HCT116 (cell line): ENCODE results near the gene TNP1. TPM values are rescaled to one million over a fixed set of nuclear protein-coding genes. Genes with fewer than 3 reads are reported as not detected.

Experiments
- ATAC-seq: fragments of 200-7000 bp; cut with Tn5 transposase; 2 replicates; pipeline ENCODE4 v1.9.1; 2020; ENCODE audit warnings: mild to moderate bottlenecking, moderate library complexity
- BruUV-seq: library from RNA; stranded (reverse); fragments of 400-500 nt; replicated peaks from 2 replicates; lab custom pipeline; 2021; lab: Mats Ljungman, UMichigan
- CTCF ChIA-PET: fragments of 300-600 bp; sonication (Branson Sonifier 250); formaldehyde crosslinking; loops from one replicate; lab custom pipeline; 2021; ENCODE audit warnings: antibody characterized with exemption; lab: Charles Lee
- POLR2A ChIA-PET: fragments of 300-600, 350-600 bp; sonication (Branson Sonifier 250); formaldehyde crosslinking; loops from one replicate; lab custom pipeline; 2021; ENCODE audit warnings: antibody characterized with exemption; lab: Charles Lee
- RAD21 ChIA-PET, 2 experiments: fragments of 300-600 bp; sonication (Branson Sonifier 250); formaldehyde crosslinking; loops; one replicate each; lab custom pipeline; 2023; ENCODE audit warnings: low total read pairs in 2 of 2; ENCODE audit not compliant: uncharacterized antibody in 2 of 2, unreplicated experiment in 2 of 2, low non-redundant PET in 1 of 2; lab: Charles Lee
- DNase-seq: peaks from one replicate; pipeline ENCODE4 v3.0.0-alpha.2; 2010; ENCODE audit warnings: low read depth, low spot score
- H2AFZ ChIP-seq: fragments of 200-600 bp; shearing (Covaris generic), sonication (generic); 2 replicates; pipeline ENCODE4 v1.6.1; 2017; ENCODE audit warnings: low read depth, mixed run types, mixed read lengths, antibody characterized with exemption, low read length; ENCODE audit not compliant: poor library complexity, severe bottlenecking
- H3K27ac ChIP-seq: 2 replicates; pipeline ENCODE4 v1.5.1; 2012; ENCODE audit warnings: low read depth, low read length
- H3K27me3 ChIP-seq: fragments of 200-600 bp; sonication (generic); 2 replicates; pipeline ENCODE4 v1.6.1; 2016; ENCODE audit warnings: mixed run types, low read length, mixed read lengths; ENCODE audit not compliant: insufficient read depth
- H3K36me3 ChIP-seq, 2 experiments: fragments of 200-500 bp in 1 of 2; fragments of 200-600 bp in 1 of 2; sonication (Bioruptor generic) in 1 of 2; sonication (generic) in 1 of 2; 2 replicates each; pipeline versions ENCODE4 v1.5.1 to v1.6.1; 2014 to 2016; ENCODE audit warnings: low read length in 2 of 2, inconsistent platforms in 1 of 2, mixed read lengths in 1 of 2, mixed run types in 1 of 2; ENCODE audit not compliant: insufficient read depth in 2 of 2, control insufficient read depth in 1 of 2
- H3K4me1 ChIP-seq, 2 experiments: fragments of 200-600 bp in 1 of 2; sonication (generic) in 1 of 2; 2 replicates each; pipeline versions ENCODE4 v1.5.1 to v1.6.1; 2012 to 2017; ENCODE audit warnings: low read length in 2 of 2, inconsistent platforms in 1 of 2, mild to moderate bottlenecking in 1 of 2, mixed read lengths in 1 of 2, mixed run types in 1 of 2, moderate library complexity in 1 of 2; ENCODE audit not compliant: insufficient read depth in 2 of 2, control insufficient read depth in 1 of 2
- H3K4me2 ChIP-seq: fragments of 200-600 bp; sonication (generic); 2 replicates; pipeline ENCODE4 v1.6.1; 2017; ENCODE audit warnings: mixed run types, low read length, mixed read lengths
- H3K4me3 ChIP-seq, 2 experiments: fragments of 200-600 bp in 1 of 2; sonication (generic) in 1 of 2; replicated peaks in 1 of 2; 2 replicates each; pipeline ENCODE4 v1.5.1; 2011 to 2016; ENCODE audit warnings: low read length in 2 of 2, control low read depth in 1 of 2, low read depth in 1 of 2, mild to moderate bottlenecking in 1 of 2, mixed read lengths in 1 of 2, mixed run types in 1 of 2
- H3K79me2 ChIP-seq: fragments of 200-600 bp; sonication (generic); 2 replicates; pipeline ENCODE4 v1.6.1; 2017; ENCODE audit warnings: mild to moderate bottlenecking, mixed run types, low read length, moderate library complexity, mixed read lengths; ENCODE audit not compliant: insufficient read depth
- H3K9ac ChIP-seq: fragments of 200-600 bp; sonication (generic); 2 replicates; pipeline ENCODE4 v1.6.1; 2016; ENCODE audit warnings: low read length, mixed read lengths
- H3K9me2 ChIP-seq: fragments of 200-600 bp; sonication (generic), shearing (Covaris generic); 2 replicates; pipeline ENCODE4 v1.6.1; 2017; ENCODE audit warnings: mixed run types, mild to moderate bottlenecking, moderate library complexity; ENCODE audit not compliant: insufficient read depth
- H3K9me3 ChIP-seq, 2 experiments: fragments of 200-500 bp in 1 of 2; fragments of 200-600 bp in 1 of 2; sonication (Bioruptor generic) in 1 of 2; sonication (generic) in 1 of 2; 2 replicates each; pipeline ENCODE4 v1.6.1; 2014 to 2017; ENCODE audit warnings: low read length in 2 of 2, mixed read lengths in 2 of 2, inconsistent platforms in 1 of 2, low read depth in 1 of 2, mild to moderate bottlenecking in 1 of 2, mixed run types in 1 of 2, moderate library complexity in 1 of 2; ENCODE audit not compliant: control insufficient read depth in 1 of 2, insufficient read depth in 1 of 2
- H4K20me1 ChIP-seq: fragments of 200-600 bp; sonication (generic), shearing (Covaris generic); 2 replicates; pipeline ENCODE4 v1.6.1; 2017; ENCODE audit warnings: mixed run types, mild to moderate bottlenecking, moderate library complexity; ENCODE audit not compliant: insufficient read depth
- CEBPB ChIP-seq: IDR thresholded peaks from 2 replicates; pipeline ENCODE4 v1.6.1; 2012; ENCODE audit warnings: low read depth
- EGR1 ChIP-seq: IDR thresholded peaks from 2 replicates; pipeline ENCODE4 v1.6.1; 2012; ENCODE audit warnings: low read depth
- EZH2 ChIP-seq: fragments of 200-600 bp; sonication (generic); IDR thresholded peaks from 2 replicates; pipeline ENCODE4 v1.6.1; 2017; ENCODE audit warnings: antibody characterized with exemption, mixed run types
- EZH2phosphoT487 ChIP-seq: fragments of 200-600 bp; IDR thresholded peaks from 2 replicates; pipeline ENCODE4 v1.6.1; 2018; ENCODE audit warnings: antibody characterized with exemption, borderline replicate concordance
- FOSL1 ChIP-seq: IDR thresholded peaks from 2 replicates; pipeline ENCODE4 v1.6.1; 2012; ENCODE audit warnings: low read depth
- JUND ChIP-seq: IDR thresholded peaks from 2 replicates; pipeline ENCODE4 v1.6.1; 2012
- POLR2A ChIP-seq: IDR thresholded peaks from 2 replicates; pipeline ENCODE4 v1.7.0; 2011; ENCODE audit warnings: borderline replicate concordance; ENCODE audit not compliant: insufficient read depth, insufficient read length; ENCODE audit errors: extremely low read depth
- POLR2AphosphoS5 ChIP-seq: IDR thresholded peaks from 2 replicates; pipeline ENCODE4 v1.6.1; 2011; ENCODE audit warnings: mild to moderate bottlenecking, low read depth, low read length, moderate library complexity
- RAD21 ChIP-seq: IDR thresholded peaks from 2 replicates; pipeline ENCODE4 v1.6.1; 2012; ENCODE audit warnings: low read depth, mild to moderate bottlenecking
- SIN3A ChIP-seq: IDR thresholded peaks from 2 replicates; pipeline ENCODE4 v1.6.1; 2012; ENCODE audit warnings: low read depth
- SP1 ChIP-seq: IDR thresholded peaks from 2 replicates; pipeline ENCODE4 v1.6.1; 2012; ENCODE audit warnings: low read depth
- TCF7L2 ChIP-seq: IDR thresholded peaks from 2 replicates; pipeline ENCODE4 v1.7.0; 2011; ENCODE audit warnings: borderline replicate concordance, inconsistent platforms; ENCODE audit not compliant: insufficient read depth, insufficient read length; ENCODE audit errors: extremely low read depth
- YY1 ChIP-seq: IDR thresholded peaks from 2 replicates; pipeline ENCODE4 v1.6.1; 2011; ENCODE audit warnings: low read length, low read depth, moderate library complexity, mild to moderate bottlenecking; ENCODE audit not compliant: insufficient replicate concordance; ENCODE audit errors: extremely low read depth
- ZFX ChIP-seq: fragments of 450-650 bp; IDR thresholded peaks from 2 replicates; pipeline ENCODE4 v1.6.1; 2017
- intact Hi-C: fragments of 100-400 bp; cut with micrococcal nuclease; formaldehyde crosslinking; loops from 2 replicates; pipeline ENCODE4 v1.10.0; 2022
- total RNA-seq: library from RNA; stranded (reverse); gene quantifications from one replicate; pipeline ENCODE4 v1.2.1, GENCODE V29; 2021; ENCODE audit not compliant: unreplicated experiment
- TF ChIP-seq, protein P1 (sequence below): IDR thresholded peaks from 2 replicates; pipeline ENCODE4 v1.6.1; 2012; ENCODE audit warnings: low read depth
- TF ChIP-seq, protein P2 (sequence below), 3 experiments: fragments of 200-600 bp in 1 of 3; sonication (generic) in 1 of 3; IDR thresholded peaks in 2 of 3; conservative IDR thresholded peaks in 1 of 3; 2 replicates each; pipeline ENCODE4 v1.5.1; 2012 to 2017; ENCODE audit warnings: low read depth in 2 of 3, low read length in 2 of 3, antibody characterized with exemption in 1 of 3, borderline replicate concordance in 1 of 3, control low read depth in 1 of 3, mild to moderate bottlenecking in 1 of 3, mixed read lengths in 1 of 3, mixed run types in 1 of 3, moderate library complexity in 1 of 3; ENCODE audit not compliant: insufficient read depth in 1 of 3
- TF ChIP-seq, protein P3 (sequence below): IDR thresholded peaks from 2 replicates; pipeline ENCODE4 v1.6.1; 2012

Gene TNP1
- total RNA-seq, 1 experiment from 2014 or later: not detected

DNA sequence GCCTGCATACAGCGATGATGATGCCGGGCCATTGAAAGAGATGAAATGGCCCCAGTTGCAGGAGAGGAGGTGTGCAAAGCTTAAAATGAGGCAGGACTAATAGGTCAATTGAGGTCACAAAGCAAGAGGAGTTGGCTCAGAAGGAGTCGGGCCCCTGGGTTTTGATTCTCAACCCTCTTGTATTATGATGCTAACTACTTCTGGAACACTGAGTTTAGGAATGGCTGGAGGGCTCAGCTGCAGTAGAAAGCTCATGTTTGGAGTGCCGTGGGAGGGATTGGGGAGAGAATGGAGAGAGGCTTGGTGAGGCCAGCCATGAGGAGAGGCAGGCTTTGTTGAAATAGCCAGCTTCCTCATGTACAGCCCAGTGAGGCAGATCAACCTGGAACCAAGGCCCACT is 4.8 kb downstream of the TNP1 start (continued):
- TF ChIP-seq, protein P1, sequence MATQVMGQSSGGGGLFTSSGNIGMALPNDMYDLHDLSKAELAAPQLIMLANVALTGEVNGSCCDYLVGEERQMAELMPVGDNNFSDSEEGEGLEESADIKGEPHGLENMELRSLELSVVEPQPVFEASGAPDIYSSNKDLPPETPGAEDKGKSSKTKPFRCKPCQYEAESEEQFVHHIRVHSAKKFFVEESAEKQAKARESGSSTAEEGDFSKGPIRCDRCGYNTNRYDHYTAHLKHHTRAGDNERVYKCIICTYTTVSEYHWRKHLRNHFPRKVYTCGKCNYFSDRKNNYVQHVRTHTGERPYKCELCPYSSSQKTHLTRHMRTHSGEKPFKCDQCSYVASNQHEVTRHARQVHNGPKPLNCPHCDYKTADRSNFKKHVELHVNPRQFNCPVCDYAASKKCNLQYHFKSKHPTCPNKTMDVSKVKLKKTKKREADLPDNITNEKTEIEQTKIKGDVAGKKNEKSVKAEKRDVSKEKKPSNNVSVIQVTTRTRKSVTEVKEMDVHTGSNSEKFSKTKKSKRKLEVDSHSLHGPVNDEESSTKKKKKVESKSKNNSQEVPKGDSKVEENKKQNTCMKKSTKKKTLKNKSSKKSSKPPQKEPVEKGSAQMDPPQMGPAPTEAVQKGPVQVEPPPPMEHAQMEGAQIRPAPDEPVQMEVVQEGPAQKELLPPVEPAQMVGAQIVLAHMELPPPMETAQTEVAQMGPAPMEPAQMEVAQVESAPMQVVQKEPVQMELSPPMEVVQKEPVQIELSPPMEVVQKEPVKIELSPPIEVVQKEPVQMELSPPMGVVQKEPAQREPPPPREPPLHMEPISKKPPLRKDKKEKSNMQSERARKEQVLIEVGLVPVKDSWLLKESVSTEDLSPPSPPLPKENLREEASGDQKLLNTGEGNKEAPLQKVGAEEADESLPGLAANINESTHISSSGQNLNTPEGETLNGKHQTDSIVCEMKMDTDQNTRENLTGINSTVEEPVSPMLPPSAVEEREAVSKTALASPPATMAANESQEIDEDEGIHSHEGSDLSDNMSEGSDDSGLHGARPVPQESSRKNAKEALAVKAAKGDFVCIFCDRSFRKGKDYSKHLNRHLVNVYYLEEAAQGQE: no peak

DNA sequence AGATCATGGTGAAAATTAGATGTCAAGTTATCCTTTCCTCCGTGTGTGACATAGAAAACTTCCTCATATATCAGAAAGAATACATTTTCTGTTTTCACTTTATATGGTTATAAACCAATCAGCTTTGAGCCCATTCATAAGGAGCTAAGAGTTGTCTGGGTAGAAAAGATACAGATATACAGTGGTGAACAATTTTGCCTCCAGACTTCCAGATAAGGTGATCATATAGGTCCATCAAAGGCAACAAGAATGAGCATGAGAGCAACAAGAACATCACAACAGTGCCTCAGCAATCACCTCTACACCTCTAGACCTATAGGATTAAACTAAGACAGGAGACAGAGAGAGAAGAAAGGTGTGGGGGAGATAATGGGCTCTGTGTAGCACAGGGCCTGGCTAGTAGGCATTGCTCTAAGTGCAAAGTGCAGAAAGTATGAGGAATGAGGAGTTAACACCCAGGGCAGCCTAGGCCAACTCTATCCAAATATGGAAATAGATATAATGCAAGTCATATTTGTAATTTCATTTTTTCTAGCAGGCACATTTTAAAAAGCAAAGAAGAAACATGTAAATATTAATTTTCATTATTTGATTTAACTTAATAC is 8.3 kb downstream of the TNP1 start:
- H3K27me3 ChIP-seq: peaks cover 26% of the 10 kb centered on the region
- no peaks in the 10 kb centered on the region for H3K36me3 ChIP-seq
- no peak for ATAC-seq
- ChIA-PET RAD21 (no interaction called here), POLR2A (no interaction called here), CTCF (no interaction called here)
- H3K9me2 ChIP-seq: no peaks in the 10 kb centered on the region
- no peak overlapping the region for H3K4me3 ChIP-seq
- no peaks in the 10 kb centered on the region for H3K79me2 ChIP-seq
- H2AFZ ChIP-seq: no peak overlapping the region
- H3K9me3 ChIP-seq: no peaks in the 10 kb centered on the region
- BruUV-seq: no TSS peak
- no peak overlapping the region for H3K27ac ChIP-seq
- intact Hi-C loops: no loop called here
- H3K4me1 ChIP-seq: no peaks in the 10 kb centered on the region
- H3K4me2 ChIP-seq: no peak overlapping the region
- no peak for DNase-seq
- no peak overlapping the region for H3K9ac ChIP-seq
- H4K20me1 ChIP-seq: no peaks in the 10 kb centered on the region
- no peak for TF ChIP-seq EGR1
- no peak for TF ChIP-seq RAD21
- TF ChIP-seq JUND: no peak
- TF ChIP-seq, protein P2, sequence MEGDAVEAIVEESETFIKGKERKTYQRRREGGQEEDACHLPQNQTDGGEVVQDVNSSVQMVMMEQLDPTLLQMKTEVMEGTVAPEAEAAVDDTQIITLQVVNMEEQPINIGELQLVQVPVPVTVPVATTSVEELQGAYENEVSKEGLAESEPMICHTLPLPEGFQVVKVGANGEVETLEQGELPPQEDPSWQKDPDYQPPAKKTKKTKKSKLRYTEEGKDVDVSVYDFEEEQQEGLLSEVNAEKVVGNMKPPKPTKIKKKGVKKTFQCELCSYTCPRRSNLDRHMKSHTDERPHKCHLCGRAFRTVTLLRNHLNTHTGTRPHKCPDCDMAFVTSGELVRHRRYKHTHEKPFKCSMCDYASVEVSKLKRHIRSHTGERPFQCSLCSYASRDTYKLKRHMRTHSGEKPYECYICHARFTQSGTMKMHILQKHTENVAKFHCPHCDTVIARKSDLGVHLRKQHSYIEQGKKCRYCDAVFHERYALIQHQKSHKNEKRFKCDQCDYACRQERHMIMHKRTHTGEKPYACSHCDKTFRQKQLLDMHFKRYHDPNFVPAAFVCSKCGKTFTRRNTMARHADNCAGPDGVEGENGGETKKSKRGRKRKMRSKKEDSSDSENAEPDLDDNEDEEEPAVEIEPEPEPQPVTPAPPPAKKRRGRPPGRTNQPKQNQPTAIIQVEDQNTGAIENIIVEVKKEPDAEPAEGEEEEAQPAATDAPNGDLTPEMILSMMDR (IDR thresholded peaks at IDR 0.05 in 2 of 3, conservative IDR thresholded peaks at IDR 0.05 in 1 of 3; ENCODE audit: borderline replicate concordance in 1 of 3, insufficient read depth in 1 of 3, low read depth in 2 of 3, low read length in 2 of 3): no peak
- TF ChIP-seq ZFX: no peak
- no peak for TF ChIP-seq EZH2phosphoT487
- TF ChIP-seq, protein P3, sequence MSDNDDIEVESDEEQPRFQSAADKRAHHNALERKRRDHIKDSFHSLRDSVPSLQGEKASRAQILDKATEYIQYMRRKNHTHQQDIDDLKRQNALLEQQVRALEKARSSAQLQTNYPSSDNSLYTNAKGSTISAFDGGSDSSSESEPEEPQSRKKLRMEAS: no peak
- TF ChIP-seq SP1: no peak
- TF ChIP-seq CEBPB: no peak
- TF ChIP-seq, protein P1: no peak
- no peak for TF ChIP-seq POLR2A
- no peak for TF ChIP-seq POLR2AphosphoS5
- TF ChIP-seq FOSL1: no peak
- TF ChIP-seq EZH2: no peak
- TF ChIP-seq YY1: no peak
- TF ChIP-seq TCF7L2: no peak
- no peak for TF ChIP-seq SIN3A
